Measurements from ENCODE around the gene CGN. TPM values are rescaled to one million over a fixed set of nuclear protein-coding genes. Genes with fewer than 3 reads are reported as not detected.

The CGN gene
- total RNA-seq, 4 donors from 2014 or later, result 0.42 to 3.1 (median 0.94) TPM

GRCh38 chr1:151478923-151479322 lies 32.3 kb upstream of the CGN start:
- Histone ChIP-seq H3K36me3 (no peaks in the 10 kb centered on the region), H3K4me3 (no peak overlapping the region), H3K27me3 (no peaks in the 10 kb centered on the region), H3K4me1 (peaks cover 0 to 1% (median under 1%) of the 10 kb centered on the region in 4 donors), H3K9me3 (peaks cover 0 to 6% (median 3%) of the 10 kb centered on the region in 4 donors), H3K27ac (replicated peaks in 1 of 4) (no peak overlapping the region)
- intact Hi-C loops (cut with DNase I), result no loop called here
- WGBS, result 84% methylated on average over 2 of the region's 2 CpGs
- no peak for DNase-seq (ENCODE audit: extremely low spot score)
- TF ChIP-seq CTCF (IDR thresholded peaks at IDR 0.05) (no peak), EP300 (IDR thresholded peaks at IDR 0.05) (no peak), POLR2A (IDR thresholded peaks at IDR 0.05; ENCODE audit: low read depth) (no peak), POLR2AphosphoS5 (IDR thresholded peaks at IDR 0.05) (no peak)

GRCh38 chr1:151479462-151479861 lies 31.7 kb upstream of the CGN start:
- Histone ChIP-seq H3K9me3 (peaks cover 0 to 6% (median 3%) of the 10 kb centered on the region in 4 donors), H3K36me3 (no peaks in the 10 kb centered on the region), H3K27me3 (no peaks in the 10 kb centered on the region), H3K27ac (replicated peaks in 1 of 4) (no peak overlapping the region), H3K4me3 (no peak overlapping the region), H3K4me1 (no peaks in the 10 kb centered on the region)
- intact Hi-C loops (cut with DNase I), result no loop called here
- no peak for TF ChIP-seq CTCF (IDR thresholded peaks at IDR 0.05)
- no peak for TF ChIP-seq EP300 (IDR thresholded peaks at IDR 0.05)
- no peak for TF ChIP-seq POLR2AphosphoS5 (IDR thresholded peaks at IDR 0.05)
- TF ChIP-seq POLR2A (IDR thresholded peaks at IDR 0.05; ENCODE audit: low read depth), result no peak
- 82% methylated on average over 5 of the region's 5 CpGs for WGBS
- DNase-seq (ENCODE audit: extremely low spot score), result no peak

DNA sequence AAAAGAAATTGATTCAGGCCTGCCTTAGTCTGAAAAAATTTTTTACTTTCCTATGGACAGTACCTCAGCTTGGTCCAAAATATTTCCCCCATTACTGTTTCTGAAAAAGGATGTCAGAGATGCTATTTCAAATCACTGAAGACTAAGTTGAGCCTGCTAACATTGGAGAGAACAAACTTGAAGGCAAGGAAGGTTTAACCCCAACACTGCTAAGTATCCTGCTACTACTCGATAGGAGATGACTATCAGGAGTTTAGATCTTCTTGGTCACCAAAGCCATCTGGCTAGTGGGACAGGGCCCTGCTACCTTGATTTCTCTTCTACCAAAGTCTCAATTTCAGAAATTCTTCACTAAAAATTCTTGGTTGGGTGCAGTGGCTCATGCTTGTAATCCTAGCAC lies 29.2 kb upstream of the CGN start:
- peaks cover 0 to 6% (median 3%) of the 10 kb centered on the region in 4 donors for H3K9me3 ChIP-seq
- H3K4me3 ChIP-seq, result no peak overlapping the region
- 100% methylated on average over 1 of the region's 1 CpG for WGBS
- H3K4me1 ChIP-seq, result no peaks in the 10 kb centered on the region
- TF ChIP-seq CTCF (IDR thresholded peaks at IDR 0.05) (no peak), EP300 (IDR thresholded peaks at IDR 0.05) (no peak), POLR2AphosphoS5 (IDR thresholded peaks at IDR 0.05) (no peak), POLR2A (IDR thresholded peaks at IDR 0.05; ENCODE audit: low read depth) (no peak)
- intact Hi-C loops (cut with DNase I), result no loop called here
- H3K27ac ChIP-seq (replicated peaks in 1 of 4), result no peak overlapping the region
- no peak for DNase-seq (ENCODE audit: extremely low spot score)
- no peaks in the 10 kb centered on the region for H3K27me3 ChIP-seq
- H3K36me3 ChIP-seq, result no peaks in the 10 kb centered on the region

DNA sequence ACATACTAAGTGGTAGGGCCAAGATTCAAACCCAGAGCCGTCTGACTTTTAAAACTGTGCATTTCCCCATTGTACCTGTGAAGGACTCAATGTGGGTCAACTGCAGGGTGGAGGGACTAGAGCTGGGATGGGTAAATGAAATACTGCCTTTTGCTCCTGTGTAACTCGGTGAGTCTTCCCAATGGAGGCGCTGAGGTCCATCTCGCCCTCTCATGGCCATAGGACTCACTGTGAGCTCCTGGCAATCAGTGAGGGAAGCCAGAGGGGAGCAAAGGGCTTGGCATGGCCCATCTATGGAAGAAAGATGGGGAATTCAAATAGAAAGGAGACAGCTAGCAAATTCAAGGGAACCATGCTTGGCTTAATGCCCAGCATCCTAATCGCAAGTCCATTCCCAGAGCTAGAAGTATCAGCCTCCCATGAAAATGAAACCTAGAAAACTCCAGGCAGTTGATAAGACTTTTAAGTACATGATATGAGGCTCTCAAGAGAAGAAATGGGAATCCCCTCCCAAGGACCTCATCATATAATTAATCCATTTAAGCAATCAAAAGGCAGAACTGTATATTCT lies 25.4 kb upstream of the CGN start:
- intact Hi-C loops (cut with DNase I), result no loop called here
- Histone ChIP-seq H3K9me3 (peaks cover 0 to 6% (median 3%) of the 10 kb centered on the region in 4 donors), H3K27ac (replicated peaks in 1 of 4) (no peak overlapping the region), H3K4me3 (no peak overlapping the region), H3K27me3 (no peaks in the 10 kb centered on the region), H3K36me3 (no peaks in the 10 kb centered on the region), H3K4me1 (no peaks in the 10 kb centered on the region)
- TF ChIP-seq EP300 (IDR thresholded peaks at IDR 0.05), result no peak
- no peak for TF ChIP-seq POLR2A (IDR thresholded peaks at IDR 0.05; ENCODE audit: low read depth)
- no peak for TF ChIP-seq CTCF (IDR thresholded peaks at IDR 0.05)
- TF ChIP-seq POLR2AphosphoS5 (IDR thresholded peaks at IDR 0.05), result no peak
- DNase-seq (ENCODE audit: extremely low spot score), result no peak
- WGBS, result 74% methylated on average over 5 of the region's 5 CpGs

GRCh38 chr1:151486557-151486956 lies 24.6 kb upstream of the CGN start:
- WGBS, result 78% methylated on average over 1 of the region's 1 CpG
- Histone ChIP-seq H3K4me1 (no peaks in the 10 kb centered on the region), H3K27ac (replicated peaks in 1 of 4) (no peak overlapping the region), H3K36me3 (no peaks in the 10 kb centered on the region), H3K4me3 (no peak overlapping the region), H3K9me3 (peaks cover 0 to 6% (median 3%) of the 10 kb centered on the region in 4 donors), H3K27me3 (no peaks in the 10 kb centered on the region)
- no peak for DNase-seq (ENCODE audit: extremely low spot score)
- TF ChIP-seq EP300 (IDR thresholded peaks at IDR 0.05), result no peak
- TF ChIP-seq CTCF (IDR thresholded peaks at IDR 0.05), result no peak
- TF ChIP-seq POLR2A (IDR thresholded peaks at IDR 0.05; ENCODE audit: low read depth), result no peak
- TF ChIP-seq POLR2AphosphoS5 (IDR thresholded peaks at IDR 0.05), result no peak
- intact Hi-C loops (cut with DNase I), result no loop called here

All from esophagus muscularis mucosa (tissue), 4 donors.